ENCODE data around the gene STRBP.

Gene STRBP

DNA sequence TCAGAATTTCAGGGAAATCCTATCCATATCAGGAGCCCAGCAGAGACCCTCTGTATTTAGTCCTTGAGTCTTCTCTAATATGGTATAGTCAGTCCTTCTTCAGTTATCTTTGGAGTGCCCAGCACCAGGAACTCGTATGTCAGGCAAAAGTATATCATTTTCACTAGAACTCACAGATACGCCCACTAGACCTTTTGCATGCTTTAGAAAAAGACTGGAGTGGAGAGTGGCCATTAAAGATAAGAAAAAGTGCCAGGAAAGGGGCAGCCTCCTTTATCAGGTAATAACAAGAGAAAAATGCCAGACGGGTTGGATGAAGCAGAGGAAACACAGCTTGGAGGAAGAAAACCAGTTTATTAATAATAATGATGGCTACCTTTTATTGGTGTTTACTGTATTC is 171.4 kb downstream of the STRBP start:
- CTCF ChIA-PET = no interaction called here
- DNase-seq (ENCODE audit: extremely low spot score) = no peak
- POLR2A ChIA-PET = no interaction called here
- no peak for TF ChIP-seq ZNF384 (IDR thresholded peaks at IDR 0.05)
- TF ChIP-seq LEF1 (IDR thresholded peaks at IDR 0.05; ENCODE audit: borderline replicate concordance) = no peak
- no peak for TF ChIP-seq BHLHE40 (IDR thresholded peaks at IDR 0.05; ENCODE audit: borderline replicate concordance)
- TF ChIP-seq, protein P1, sequence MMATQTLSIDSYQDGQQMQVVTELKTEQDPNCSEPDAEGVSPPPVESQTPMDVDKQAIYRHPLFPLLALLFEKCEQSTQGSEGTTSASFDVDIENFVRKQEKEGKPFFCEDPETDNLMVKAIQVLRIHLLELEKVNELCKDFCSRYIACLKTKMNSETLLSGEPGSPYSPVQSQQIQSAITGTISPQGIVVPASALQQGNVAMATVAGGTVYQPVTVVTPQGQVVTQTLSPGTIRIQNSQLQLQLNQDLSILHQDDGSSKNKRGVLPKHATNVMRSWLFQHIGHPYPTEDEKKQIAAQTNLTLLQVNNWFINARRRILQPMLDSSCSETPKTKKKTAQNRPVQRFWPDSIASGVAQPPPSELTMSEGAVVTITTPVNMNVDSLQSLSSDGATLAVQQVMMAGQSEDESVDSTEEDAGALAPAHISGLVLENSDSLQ (IDR thresholded peaks at IDR 0.05) = no peak

DNA sequence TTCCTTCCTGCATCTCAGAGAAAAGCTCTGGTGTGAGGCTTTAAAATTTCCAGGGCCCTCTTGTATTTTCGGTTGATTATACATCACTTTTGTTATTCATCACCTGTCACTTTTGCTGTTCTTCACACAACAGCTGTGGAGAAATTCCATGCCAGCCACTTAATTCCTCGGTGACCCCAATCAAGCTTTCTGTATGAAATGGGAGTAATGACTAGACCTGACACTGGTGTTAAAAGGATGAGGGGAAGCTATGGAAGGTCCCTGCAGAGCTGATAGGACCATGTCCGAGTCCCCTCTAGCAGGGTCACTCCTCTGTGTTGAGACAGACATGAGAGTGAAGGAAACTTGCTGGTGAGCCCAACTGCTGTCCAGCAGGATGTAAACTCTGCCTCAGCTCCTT is 175.2 kb downstream of the STRBP start:
- DNase-seq (ENCODE audit: extremely low spot score) = no peak
- TF ChIP-seq FOXM1 (IDR thresholded peaks at IDR 0.05; ENCODE audit: borderline replicate concordance) (no peak), TARDBP (IDR thresholded peaks at IDR 0.05) (no peak), BHLHE40 (IDR thresholded peaks at IDR 0.05; ENCODE audit: borderline replicate concordance) (no peak), ELF4 (IDR thresholded peaks at IDR 0.05) (no peak), HDGF (IDR thresholded peaks at IDR 0.05; ENCODE audit: borderline replicate concordance) (no peak), NFRKB (IDR thresholded peaks at IDR 0.05) (no peak), FOXK2 (IDR thresholded peaks at IDR 0.05) (no peak), SP1 (IDR thresholded peaks at IDR 0.05) (no peak), CTBP1 (IDR thresholded peaks at IDR 0.05; ENCODE audit: borderline replicate concordance) (no peak)
- TF ChIP-seq, protein P1 (IDR thresholded peaks at IDR 0.05) = no peak
- ChIA-PET POLR2A (no interaction called here), CTCF (interaction anchor here (1.3 to 1.8 kb wide), 2 partner anchors 9 to 14 kb away, joined by 3 to 9 read pairs; no protein-coding TSS in a partner anchor)

DNA sequence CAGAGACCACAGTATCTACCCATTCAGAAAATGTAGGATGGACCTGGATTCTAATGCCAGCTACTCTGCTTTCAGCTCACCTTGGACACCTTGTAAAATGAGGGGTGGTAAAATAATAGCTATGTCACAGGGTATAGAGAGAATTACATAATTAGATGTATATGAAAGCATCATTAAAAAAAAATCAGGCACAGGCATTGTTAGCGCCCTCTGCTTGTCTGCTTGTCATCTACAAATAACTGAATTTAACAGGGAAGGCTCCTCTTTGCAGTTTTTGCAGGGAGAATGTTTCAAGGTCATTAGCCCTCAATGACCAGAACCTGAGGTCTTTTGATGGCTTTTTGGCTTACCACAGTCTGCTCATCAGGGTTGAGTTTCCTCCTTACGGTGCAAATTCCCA is 176.9 kb downstream of the STRBP start:
- ChIA-PET CTCF (interaction anchor here (1.8 kb wide), 1 partner anchor 11 kb away, joined by 9 read pairs; no protein-coding TSS in a partner anchor), POLR2A (no interaction called here)
- no peak for DNase-seq (ENCODE audit: extremely low spot score)
- TF ChIP-seq NFRKB (IDR thresholded peaks at IDR 0.05) = no peak
- no peak for TF ChIP-seq CTBP1 (IDR thresholded peaks at IDR 0.05; ENCODE audit: borderline replicate concordance)
- TF ChIP-seq SP1 (IDR thresholded peaks at IDR 0.05) = no peak

DNA sequence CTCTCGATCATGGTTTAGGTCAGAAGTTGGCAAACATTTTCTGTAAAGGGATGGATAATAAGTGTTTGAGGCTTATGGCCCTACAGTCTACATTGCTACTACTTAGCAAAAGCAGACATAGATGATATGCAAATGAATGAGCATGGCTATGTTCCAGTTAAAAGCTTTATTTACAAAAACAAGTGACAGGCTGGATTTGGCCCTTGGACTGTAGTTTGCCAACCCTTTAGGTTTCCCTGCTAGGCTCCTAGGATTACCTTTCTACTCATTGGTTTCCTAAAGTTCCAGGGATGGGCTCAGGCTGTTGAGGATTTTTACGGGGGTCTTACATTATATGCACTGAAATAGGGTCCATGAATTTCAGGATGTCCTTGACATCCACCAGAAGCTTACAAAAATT is 177.4 kb downstream of the STRBP start:
- ChIA-PET POLR2A (no interaction called here), CTCF (no interaction called here)
- no peak for DNase-seq (ENCODE audit: extremely low spot score)
- TF ChIP-seq SP1 (IDR thresholded peaks at IDR 0.05) (no peak), BHLHE40 (IDR thresholded peaks at IDR 0.05; ENCODE audit: borderline replicate concordance) (no peak), FOXK2 (IDR thresholded peaks at IDR 0.05) (no peak), FOXA1 (IDR thresholded peaks at IDR 0.05) (no peak), CTBP1 (IDR thresholded peaks at IDR 0.05; ENCODE audit: borderline replicate concordance) (no peak), ELF4 (IDR thresholded peaks at IDR 0.05) (no peak), ARNT (IDR thresholded peaks at IDR 0.05) (no peak), NFRKB (IDR thresholded peaks at IDR 0.05) (no peak), FOXM1 (IDR thresholded peaks at IDR 0.05; ENCODE audit: borderline replicate concordance) (no peak), SUZ12 (IDR thresholded peaks at IDR 0.05) (no peak), HDGF (IDR thresholded peaks at IDR 0.05; ENCODE audit: borderline replicate concordance) (no peak), L3MBTL2 (conservative IDR thresholded peaks at IDR 0.05) (no peak)

DNA sequence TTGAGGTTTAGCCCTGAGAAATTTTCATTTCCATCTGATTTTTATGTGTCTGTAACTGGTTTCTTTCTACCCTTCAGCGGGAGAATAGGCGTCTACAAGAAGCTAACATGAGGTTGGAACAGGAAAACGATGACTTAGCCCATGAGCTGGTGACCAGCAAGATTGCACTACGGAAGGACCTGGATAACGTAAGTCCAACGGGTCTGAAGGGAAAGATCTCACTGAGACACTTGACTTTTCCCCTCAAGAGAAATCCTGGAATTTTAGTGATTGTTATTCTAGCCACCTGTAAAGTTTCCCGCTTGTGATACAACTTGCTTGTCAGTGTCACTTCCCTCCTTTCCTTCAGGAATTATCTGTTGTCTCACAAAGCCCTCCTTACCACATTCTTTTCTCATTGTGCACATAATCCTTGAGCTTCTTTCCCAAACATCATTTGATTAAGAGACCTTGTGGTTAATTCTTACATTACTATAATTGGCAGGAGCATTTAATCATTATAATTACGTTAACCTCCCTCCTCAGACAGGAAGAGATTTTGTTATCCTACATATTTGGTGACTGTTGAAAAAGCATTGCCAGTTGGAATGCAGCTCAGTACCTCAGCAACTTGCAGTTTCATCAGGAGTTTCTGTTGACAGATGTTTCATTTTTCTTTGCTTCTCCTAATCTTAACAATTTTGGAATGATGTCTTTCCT is 178.0 kb downstream of the STRBP start:
- no peak for TF ChIP-seq ARNT (IDR thresholded peaks at IDR 0.05)
- no peak for TF ChIP-seq LEF1 (IDR thresholded peaks at IDR 0.05; ENCODE audit: borderline replicate concordance)
- no peak for TF ChIP-seq FOXK2 (IDR thresholded peaks at IDR 0.05)
- TF ChIP-seq FOXA1 (IDR thresholded peaks at IDR 0.05) = no peak
- no peak for TF ChIP-seq HDGF (IDR thresholded peaks at IDR 0.05; ENCODE audit: borderline replicate concordance)
- no peak for TF ChIP-seq ZNF384 (IDR thresholded peaks at IDR 0.05)
- TF ChIP-seq L3MBTL2 (conservative IDR thresholded peaks at IDR 0.05) = no peak
- TF ChIP-seq ELF4 (IDR thresholded peaks at IDR 0.05) = no peak
- TF ChIP-seq FOXM1 (IDR thresholded peaks at IDR 0.05; ENCODE audit: borderline replicate concordance) = no peak
- ChIA-PET POLR2A (no interaction called here), CTCF (no interaction called here)
- DNase-seq (ENCODE audit: extremely low spot score) = no peak

DNA sequence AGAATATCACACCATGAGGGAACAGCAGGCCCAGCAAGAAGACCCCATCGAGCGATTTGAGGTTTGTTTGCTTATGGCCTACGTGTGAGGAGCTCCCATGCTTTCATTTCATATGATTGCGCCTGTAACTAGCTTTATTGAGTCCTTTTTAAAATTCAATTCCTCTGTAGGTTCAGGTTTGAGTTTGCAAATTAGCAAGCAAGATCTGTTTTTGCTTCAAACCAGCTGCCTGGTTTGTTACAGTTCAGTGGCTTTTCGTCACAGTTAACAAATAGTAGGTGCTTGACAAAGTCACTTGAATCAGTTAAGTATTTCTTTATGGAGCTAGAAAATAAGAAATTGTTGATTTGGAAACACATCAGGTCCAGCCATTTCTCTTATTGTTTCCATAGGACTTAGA is 178.6 kb downstream of the STRBP start:
- ChIA-PET CTCF (no interaction called here), POLR2A (no interaction called here)
- no peak for DNase-seq (ENCODE audit: extremely low spot score)
- TF ChIP-seq SUZ12 (IDR thresholded peaks at IDR 0.05) (no peak), TARDBP (IDR thresholded peaks at IDR 0.05) (no peak), FOXA1 (IDR thresholded peaks at IDR 0.05) (no peak), LEF1 (IDR thresholded peaks at IDR 0.05; ENCODE audit: borderline replicate concordance) (no peak), ELF4 (IDR thresholded peaks at IDR 0.05) (no peak), NFRKB (IDR thresholded peaks at IDR 0.05) (no peak), ARNT (IDR thresholded peaks at IDR 0.05) (no peak), CTBP1 (IDR thresholded peaks at IDR 0.05; ENCODE audit: borderline replicate concordance) (no peak), ZNF384 (IDR thresholded peaks at IDR 0.05) (no peak), L3MBTL2 (conservative IDR thresholded peaks at IDR 0.05) (no peak), FOXK2 (IDR thresholded peaks at IDR 0.05) (no peak)
- TF ChIP-seq, protein P1 (IDR thresholded peaks at IDR 0.05) = no peak

DNA sequence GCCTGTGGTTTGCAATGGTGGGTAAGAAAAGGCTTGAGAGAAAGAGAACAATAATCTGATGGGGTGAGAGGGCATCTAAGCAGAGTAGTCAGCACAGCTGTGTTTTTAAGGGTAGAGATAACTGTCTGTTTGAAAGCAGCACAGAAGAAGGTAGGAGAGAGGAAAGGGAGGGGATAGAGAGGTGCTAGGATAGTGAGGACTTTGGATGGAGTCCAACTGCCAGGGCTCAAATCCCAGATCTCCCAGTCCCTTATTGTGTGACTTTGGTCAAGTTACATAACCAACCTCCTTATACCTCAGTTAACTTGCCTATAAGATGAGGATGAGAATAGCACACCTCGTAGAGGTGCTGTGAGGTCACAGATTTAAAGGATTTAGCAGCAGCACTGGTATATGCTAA is 179.3 kb downstream of the STRBP start:
- DNase-seq (ENCODE audit: extremely low spot score) = no peak
- ChIA-PET POLR2A (no interaction called here), CTCF (no interaction called here)
- no peak for TF ChIP-seq FOXM1 (IDR thresholded peaks at IDR 0.05; ENCODE audit: borderline replicate concordance)

All from HEK293T (cell line).